ENCODE measurements around the gene DCAF4.
"Not testable (repeated sequence)": the region's sequence is repeated elsewhere in the genome, so short reads cannot be mapped to it uniquely, and the experiment has no call there.

GRCh38 chr14:73004641-73005040 is 78.4 kb downstream of the DCAF4 start:
- not testable (repeated sequence) for TF ChIP-seq YY1 (IDR thresholded peaks at IDR 0.05; ENCODE audit: insufficient read depth, insufficient read length); ZNF274 (IDR thresholded peaks at IDR 0.05; ENCODE audit: low read depth, low read length)

Measured in NT2/D1 (cell line).